PC-3 (cell line): Measurements from ENCODE around the gene AGFG2. TPM values are rescaled to one million over a fixed set of nuclear protein-coding genes. Genes with fewer than 3 reads are reported as not detected.

Source experiments
- ATAC-seq: fragments of 200-7000 bp; cut with Tn5 transposase; 2 replicates; pipeline ENCODE4 v1.9.1; 2020; ENCODE audit warnings: mild to moderate bottlenecking, moderate library complexity
- BruUV-seq: library from RNA; stranded (reverse); fragments of 400-500 nt; replicated peaks from 2 replicates; lab custom pipeline; 2021; lab: Mats Ljungman, UMichigan
- CTCF ChIA-PET: fragments of 300-600 bp; sonication (Branson Sonifier 250); formaldehyde crosslinking; loops from one replicate; lab custom pipeline; 2022; ENCODE audit warnings: antibody characterized with exemption; lab: Charles Lee
- POLR2A ChIA-PET: fragments of 300-600 bp; sonication (Branson Sonifier 250); formaldehyde crosslinking; loops from one replicate; lab custom pipeline; 2022; ENCODE audit warnings: antibody characterized with exemption; ENCODE audit not compliant: unreplicated experiment; lab: Charles Lee
- DNase-seq: peaks from one replicate; pipeline ENCODE4 v3.0.0-alpha.2; 2015
- H2AFZ ChIP-seq: fragments of 300-600 bp; sonication (generic); 2 replicates; pipeline ENCODE4 v1.6.0; 2016; ENCODE audit warnings: antibody characterized with exemption, low read length
- H3F3A ChIP-seq: fragments of 300-600 bp; sonication (generic); one replicate; pipeline ENCODE4 v1.6.0; 2017; ENCODE audit warnings: antibody characterized with exemption, low read length, control low read depth, mild to moderate bottlenecking; ENCODE audit not compliant: unreplicated experiment
- H3K27ac ChIP-seq: fragments of 300-600 bp; sonication (generic); 2 replicates; pipeline ENCODE4 v1.5.1; 2016; ENCODE audit warnings: mild to moderate bottlenecking, low read length
- H3K27me3 ChIP-seq: fragments of 300-600 bp; sonication (generic); 2 replicates; pipeline ENCODE4 v1.6.1; 2016; ENCODE audit warnings: low read length, mixed read lengths
- H3K36me3 ChIP-seq: fragments of 300-600 bp; sonication (generic); 2 replicates; pipeline ENCODE4 v1.6.1; 2016; ENCODE audit warnings: low read depth, mixed run types, low read length, mixed read lengths
- H3K4me1 ChIP-seq: fragments of 300-600 bp; sonication (generic); 2 replicates; pipeline ENCODE4 v1.5.1; 2016; ENCODE audit warnings: low read length; ENCODE audit not compliant: insufficient read depth
- H3K4me2 ChIP-seq: fragments of 300-600 bp; sonication (generic); 2 replicates; pipeline ENCODE4 v1.6.0; 2016; ENCODE audit warnings: low read length
- H3K4me3 ChIP-seq: fragments of 300-600 bp; sonication (generic); 2 replicates; pipeline ENCODE4 v1.5.1; 2016; ENCODE audit warnings: mild to moderate bottlenecking, low read length, mixed read lengths
- H3K79me2 ChIP-seq: fragments of 300-600 bp; sonication (generic); 2 replicates; pipeline ENCODE4 v1.6.1; 2017; ENCODE audit warnings: low read length, mixed read lengths
- H3K9ac ChIP-seq: fragments of 300-600 bp; sonication (generic); 2 replicates; pipeline ENCODE4 v1.6.0; 2016; ENCODE audit warnings: mild to moderate bottlenecking, low read length
- H3K9me2 ChIP-seq: fragments of 300-600 bp; sonication (generic); replicated peaks from 2 replicates; pipeline ENCODE4 v1.6.1; 2016; ENCODE audit warnings: mixed run types, low read length, mixed read lengths
- H3K9me3 ChIP-seq: fragments of 300-600 bp; sonication (generic); 2 replicates; pipeline ENCODE4 v1.6.1; 2016; ENCODE audit warnings: low read length, mixed read lengths
- H4K20me1 ChIP-seq: fragments of 300-600 bp; sonication (generic); 2 replicates; pipeline ENCODE4 v1.6.1; 2016; ENCODE audit warnings: low read length, mixed read lengths
- CTCF ChIP-seq: fragments of 300-600 bp; sonication (generic); conservative IDR thresholded peaks from 2 replicates; pipeline ENCODE4 v1.5.1; 2017; ENCODE audit warnings: antibody characterized with exemption, low read depth, mild to moderate bottlenecking, low read length
- EZH2 ChIP-seq: fragments of 300-600 bp; sonication (generic); IDR thresholded peaks from one replicate; pipeline ENCODE4 v1.6.1; 2017; ENCODE audit warnings: antibody characterized with exemption, mild to moderate bottlenecking, low read length; ENCODE audit not compliant: unreplicated experiment
- EZH2phosphoT487 ChIP-seq: fragments of 300-600 bp; sonication (generic); IDR thresholded peaks from 2 replicates; pipeline ENCODE4 v1.6.1; 2018; ENCODE audit warnings: mild to moderate bottlenecking, antibody characterized with exemption, low read length, borderline replicate concordance
- intact Hi-C: fragments of 100-400 bp; cut with micrococcal nuclease; formaldehyde crosslinking; loops from 2 replicates; pipeline ENCODE4 v1.9.0; 2023
- total RNA-seq: library from RNA; depleted of rRNA; stranded (reverse); fragments of >200 nt; gene quantifications from 2 replicates; pipeline ENCODE4 v1.2.3, GENCODE V29; 2014

The AGFG2 gene
- total RNA-seq, 1 experiment from 2014 or later: 16.9 TPM

- ChIA-PET CTCF (no interaction called here), POLR2A (no interaction called here)
- H3K27ac ChIP-seq: no peak overlapping the region
- H3K79me2 ChIP-seq: no peaks in the 10 kb centered on the region
- H3K4me1 ChIP-seq: no peaks in the 10 kb centered on the region
- ATAC-seq (no peak), DNase-seq (no peak)
- H3K27me3 ChIP-seq: no peaks in the 10 kb centered on the region
- no peaks in the 10 kb centered on the region for H4K20me1 ChIP-seq
- TF ChIP-seq CTCF (no peak), EZH2phosphoT487 (no peak), EZH2 (no peak)
- H3K36me3 ChIP-seq: no peaks in the 10 kb centered on the region
- H2AFZ ChIP-seq: no peak overlapping the region
- no peak overlapping the region for H3K9ac ChIP-seq
- H3K4me3 ChIP-seq: no peak overlapping the region
- no peaks in the 10 kb centered on the region for H3F3A ChIP-seq
- H3K4me2 ChIP-seq: no peak overlapping the region
- no peaks in the 10 kb centered on the region for H3K9me3 ChIP-seq
- no peaks in the 10 kb centered on the region for H3K9me2 ChIP-seq
- no TSS peak for BruUV-seq
- intact Hi-C loops: no loop called here
These were observed 29.8 kb upstream of the AGFG2 start for GRCh38 chr7:100509231-100509630.

DNA sequence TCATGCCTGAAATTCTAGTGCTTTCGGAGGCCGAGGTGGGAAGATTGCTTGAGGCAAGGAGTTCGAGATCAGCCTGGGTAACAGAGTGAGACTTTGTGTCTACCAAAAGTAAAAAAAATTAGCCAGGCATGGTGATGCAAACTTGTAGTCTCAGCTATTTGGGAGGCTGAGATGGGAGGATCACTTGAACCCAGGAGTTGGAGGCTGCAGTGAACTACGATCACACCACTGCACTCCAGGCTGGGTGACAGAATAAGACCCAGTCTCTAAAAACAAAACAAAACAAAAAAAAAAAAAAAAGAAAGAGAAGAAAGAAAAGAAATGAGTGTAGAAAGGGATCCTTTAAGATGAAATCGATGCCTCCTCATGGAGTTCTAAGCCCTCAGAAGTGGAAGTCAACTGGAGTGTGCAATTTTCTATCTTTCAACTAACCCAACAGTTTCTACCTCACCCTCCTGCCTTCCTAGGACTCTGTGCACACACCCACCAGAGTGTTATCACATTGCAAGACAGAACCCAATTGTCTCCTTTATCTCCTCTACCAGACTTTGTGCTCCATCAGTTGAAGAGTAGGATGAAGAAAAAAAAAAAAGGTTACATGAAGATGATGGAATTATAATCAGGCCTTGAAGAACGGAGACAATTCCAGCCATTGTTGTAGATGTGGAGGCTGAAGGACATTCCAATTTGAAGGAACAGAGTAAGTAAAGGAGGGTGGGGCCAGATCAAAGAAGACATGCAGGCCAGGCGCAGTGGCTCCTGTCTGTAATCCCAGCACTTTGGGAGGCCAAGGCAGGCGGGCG, 28.4 kb upstream of the AGFG2 start:
- ATAC-seq (no peak), DNase-seq (no peak)
- Histone ChIP-seq H3K9ac (no peak overlapping the region), H4K20me1 (no peaks in the 10 kb centered on the region), H3K9me2 (no peaks in the 10 kb centered on the region), H3K4me3 (no peak overlapping the region), H3K27me3 (no peaks in the 10 kb centered on the region), H3F3A (no peaks in the 10 kb centered on the region), H3K4me1 (peaks cover 6% of the 10 kb centered on the region), H3K27ac (no peak overlapping the region), H3K36me3 (no peaks in the 10 kb centered on the region), H3K79me2 (no peaks in the 10 kb centered on the region), H2AFZ (no peak overlapping the region), H3K9me3 (no peaks in the 10 kb centered on the region), H3K4me2 (no peak overlapping the region)
- CTCF ChIA-PET: no interaction called here
- POLR2A ChIA-PET: no interaction called here
- TF ChIP-seq EZH2phosphoT487 (no peak), EZH2 (no peak), CTCF (no peak)
- intact Hi-C loops: no loop called here
- no TSS peak for BruUV-seq

DNA sequence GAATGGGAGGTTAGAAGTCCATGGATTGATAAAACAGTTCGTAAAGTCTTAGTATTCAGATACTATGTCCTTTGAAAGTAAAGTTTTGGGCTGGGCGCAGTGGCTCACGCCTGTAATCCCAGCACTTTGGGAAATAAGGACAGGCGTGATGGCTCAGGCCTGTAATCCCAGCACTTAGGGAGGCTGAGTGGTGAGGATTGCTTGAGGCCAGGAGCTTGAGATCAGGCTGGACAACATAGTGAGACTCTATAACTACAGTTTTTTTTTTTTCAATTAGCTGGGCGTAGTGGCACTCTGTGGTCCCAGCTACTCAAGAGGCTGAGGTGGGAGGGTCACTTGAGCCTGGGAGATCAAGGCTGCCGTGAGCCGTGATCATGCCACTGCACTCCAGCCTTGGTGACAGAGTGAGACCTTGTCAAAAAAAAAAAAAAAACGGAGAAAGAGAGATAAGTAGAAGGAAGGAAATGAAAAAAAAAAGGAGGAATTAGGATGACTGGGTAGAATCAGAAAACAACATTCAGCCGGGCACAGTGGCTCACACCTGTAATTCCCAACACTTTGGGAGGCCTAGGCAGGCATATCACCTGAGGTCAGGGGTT, 25.7 kb upstream of the AGFG2 start:
- intact Hi-C loops: no loop called here
- Histone ChIP-seq H3K4me3 (no peak overlapping the region), H3K9me2 (no peaks in the 10 kb centered on the region), H3K27me3 (no peaks in the 10 kb centered on the region), H3K4me2 (no peak overlapping the region), H3F3A (no peaks in the 10 kb centered on the region), H3K9me3 (no peaks in the 10 kb centered on the region), H3K79me2 (no peaks in the 10 kb centered on the region), H3K27ac (no peak overlapping the region), H3K4me1 (peaks cover 6% of the 10 kb centered on the region), H3K9ac (no peak overlapping the region), H2AFZ (no peak overlapping the region), H3K36me3 (no peaks in the 10 kb centered on the region), H4K20me1 (no peaks in the 10 kb centered on the region)
- ChIA-PET CTCF (no interaction called here), POLR2A (no interaction called here)
- no peak for DNase-seq
- no peak for ATAC-seq
- no TSS peak for BruUV-seq
- TF ChIP-seq EZH2phosphoT487 (no peak), CTCF (no peak), EZH2 (no peak)
